ENCODE measurements around the gene GNA15.

Gene GNA15

DNA sequence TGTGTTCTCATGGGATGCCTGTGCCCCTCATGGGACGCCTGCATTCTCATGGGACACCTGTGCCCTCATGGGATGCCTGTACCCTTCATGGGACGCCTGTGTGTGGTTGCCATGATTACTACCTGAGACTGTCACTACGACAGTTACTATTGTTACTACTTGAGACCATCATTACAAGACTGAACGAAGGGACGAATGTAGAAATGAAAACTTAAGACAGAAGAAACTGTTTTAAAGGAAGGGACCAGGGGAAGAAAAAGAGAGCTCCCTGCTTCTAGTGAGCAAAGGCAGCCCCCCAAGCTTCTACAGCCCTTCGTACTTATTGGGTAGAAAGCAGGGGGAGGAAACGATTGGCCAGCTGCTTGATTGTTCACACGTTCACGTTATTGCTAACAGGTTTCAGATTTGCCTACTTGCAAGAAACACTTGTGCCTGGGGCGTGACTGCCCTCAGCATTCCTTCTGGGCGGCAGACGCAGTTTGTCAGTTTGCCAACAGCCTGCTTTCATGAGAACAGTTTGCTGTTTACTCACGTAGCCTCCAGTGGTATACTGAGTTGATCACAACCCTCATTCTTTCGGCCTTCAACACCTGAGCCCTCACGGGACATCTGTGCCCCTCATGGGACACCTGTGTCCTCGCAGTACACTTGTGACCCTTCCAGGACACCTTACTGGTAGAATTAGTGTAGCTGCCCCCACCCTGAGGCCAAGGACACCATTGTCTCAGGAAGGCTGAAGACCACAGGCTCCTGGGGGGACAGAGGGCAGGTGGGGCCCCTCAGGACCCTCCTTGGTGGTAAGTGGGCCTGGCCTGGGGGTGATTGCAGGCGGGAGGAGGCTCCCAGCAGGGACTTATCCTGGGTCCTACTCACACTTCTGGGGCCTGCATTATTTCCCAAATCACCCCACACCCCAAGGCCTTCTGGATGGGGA is 40.2 kb downstream of the GNA15 start:
- peak; percentile 78 for DNase-seq (ENCODE audit: low read depth)

DNA sequence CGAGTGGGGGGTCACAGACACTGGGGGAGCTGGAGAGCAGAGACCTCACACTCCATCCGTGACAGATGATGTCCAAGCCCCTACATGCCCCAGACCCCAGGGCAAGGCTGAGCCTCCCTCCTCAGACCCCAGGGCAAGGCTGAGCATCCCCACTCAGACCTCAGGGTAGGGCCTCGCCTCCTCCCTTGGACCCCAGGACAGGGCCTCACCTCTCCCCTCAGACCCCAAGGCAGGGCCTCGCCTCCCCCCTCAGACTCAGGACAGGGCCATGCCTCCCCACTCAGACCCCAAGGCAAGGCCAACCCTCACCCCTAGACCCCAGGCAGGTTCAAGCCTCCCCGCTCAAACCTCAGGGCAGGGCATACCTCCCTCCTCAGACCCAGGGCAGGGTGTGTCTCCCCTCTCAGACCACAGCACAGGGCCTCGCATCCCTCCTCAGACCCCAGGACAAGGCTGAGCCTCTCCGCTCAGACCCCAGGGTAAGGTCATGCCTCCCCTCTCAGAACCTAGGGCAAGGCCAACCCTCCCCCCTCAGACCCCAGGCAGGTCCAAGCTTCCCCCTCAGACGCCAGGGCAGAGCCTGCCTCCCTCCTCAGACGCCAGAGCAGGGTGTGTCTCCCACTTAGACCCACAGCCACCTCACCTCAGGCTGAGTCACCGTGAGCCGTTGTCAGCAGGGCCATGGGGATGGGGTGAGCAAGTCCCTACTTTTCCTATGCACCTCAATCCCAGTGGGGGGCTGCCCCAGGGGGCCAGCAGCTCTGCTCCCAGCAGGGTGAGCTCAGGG is 41.1 kb downstream of the GNA15 start:
- DNase-seq (ENCODE audit: low read depth), result no peak

DNA sequence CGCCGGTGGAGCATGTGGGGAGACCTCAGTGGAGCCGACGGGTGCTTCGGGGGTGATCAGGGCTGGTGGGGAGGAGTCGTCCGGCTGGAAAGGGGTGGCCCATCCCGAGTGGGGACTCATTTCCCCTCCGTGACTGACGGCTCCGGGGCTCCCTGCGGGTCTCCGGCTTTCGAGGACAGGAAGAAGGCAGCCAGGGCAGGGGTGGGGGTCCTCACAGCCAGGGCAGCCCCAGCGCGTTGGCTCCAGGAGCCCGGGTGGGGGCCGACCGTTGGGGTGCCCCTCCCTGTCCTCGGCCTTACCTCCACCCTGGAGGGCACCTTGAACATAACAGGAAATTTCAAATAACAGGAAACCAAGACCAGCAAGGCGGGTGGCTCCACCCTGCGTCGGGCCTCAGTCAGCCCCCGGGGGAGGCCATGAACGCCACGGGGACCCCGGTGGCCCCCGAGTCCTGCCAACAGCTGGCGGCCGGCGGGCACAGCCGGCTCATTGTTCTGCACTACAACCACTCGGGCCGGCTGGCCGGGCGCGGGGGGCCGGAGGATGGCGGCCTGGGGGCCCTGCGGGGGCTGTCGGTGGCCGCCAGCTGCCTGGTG is 42.6 kb downstream of the GNA15 start, which contains the start of gene S1PR4:
Gene S1PR4 (plus strand): TSS at position 393 of the 596 bp plus-strand sequence. CDS start 24 bp downstream, at position 417.
- DNase-seq (ENCODE audit: low read depth), result no peak

DNA sequence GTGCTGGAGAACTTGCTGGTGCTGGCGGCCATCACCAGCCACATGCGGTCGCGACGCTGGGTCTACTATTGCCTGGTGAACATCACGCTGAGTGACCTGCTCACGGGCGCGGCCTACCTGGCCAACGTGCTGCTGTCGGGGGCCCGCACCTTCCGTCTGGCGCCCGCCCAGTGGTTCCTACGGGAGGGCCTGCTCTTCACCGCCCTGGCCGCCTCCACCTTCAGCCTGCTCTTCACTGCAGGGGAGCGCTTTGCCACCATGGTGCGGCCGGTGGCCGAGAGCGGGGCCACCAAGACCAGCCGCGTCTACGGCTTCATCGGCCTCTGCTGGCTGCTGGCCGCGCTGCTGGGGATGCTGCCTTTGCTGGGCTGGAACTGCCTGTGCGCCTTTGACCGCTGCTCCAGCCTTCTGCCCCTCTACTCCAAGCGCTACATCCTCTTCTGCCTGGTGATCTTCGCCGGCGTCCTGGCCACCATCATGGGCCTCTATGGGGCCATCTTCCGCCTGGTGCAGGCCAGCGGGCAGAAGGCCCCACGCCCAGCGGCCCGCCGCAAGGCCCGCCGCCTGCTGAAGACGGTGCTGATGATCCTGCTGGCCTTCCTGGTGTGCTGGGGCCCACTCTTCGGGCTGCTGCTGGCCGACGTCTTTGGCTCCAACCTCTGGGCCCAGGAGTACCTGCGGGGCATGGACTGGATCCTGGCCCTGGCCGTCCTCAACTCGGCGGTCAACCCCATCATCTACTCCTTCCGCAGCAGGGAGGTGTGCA is 43.3 kb downstream of the GNA15 start:
- DNase-seq (ENCODE audit: low read depth), result no peak

DNA sequence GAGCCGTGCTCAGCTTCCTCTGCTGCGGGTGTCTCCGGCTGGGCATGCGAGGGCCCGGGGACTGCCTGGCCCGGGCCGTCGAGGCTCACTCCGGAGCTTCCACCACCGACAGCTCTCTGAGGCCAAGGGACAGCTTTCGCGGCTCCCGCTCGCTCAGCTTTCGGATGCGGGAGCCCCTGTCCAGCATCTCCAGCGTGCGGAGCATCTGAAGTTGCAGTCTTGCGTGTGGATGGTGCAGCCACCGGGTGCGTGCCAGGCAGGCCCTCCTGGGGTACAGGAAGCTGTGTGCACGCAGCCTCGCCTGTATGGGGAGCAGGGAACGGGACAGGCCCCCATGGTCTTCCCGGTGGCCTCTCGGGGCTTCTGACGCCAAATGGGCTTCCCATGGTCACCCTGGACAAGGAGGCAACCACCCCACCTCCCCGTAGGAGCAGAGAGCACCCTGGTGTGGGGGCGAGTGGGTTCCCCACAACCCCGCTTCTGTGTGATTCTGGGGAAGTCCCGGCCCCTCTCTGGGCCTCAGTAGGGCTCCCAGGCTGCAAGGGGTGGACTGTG is 44.0 kb downstream of the GNA15 start:
- no peak for DNase-seq (ENCODE audit: low read depth)

DNA sequence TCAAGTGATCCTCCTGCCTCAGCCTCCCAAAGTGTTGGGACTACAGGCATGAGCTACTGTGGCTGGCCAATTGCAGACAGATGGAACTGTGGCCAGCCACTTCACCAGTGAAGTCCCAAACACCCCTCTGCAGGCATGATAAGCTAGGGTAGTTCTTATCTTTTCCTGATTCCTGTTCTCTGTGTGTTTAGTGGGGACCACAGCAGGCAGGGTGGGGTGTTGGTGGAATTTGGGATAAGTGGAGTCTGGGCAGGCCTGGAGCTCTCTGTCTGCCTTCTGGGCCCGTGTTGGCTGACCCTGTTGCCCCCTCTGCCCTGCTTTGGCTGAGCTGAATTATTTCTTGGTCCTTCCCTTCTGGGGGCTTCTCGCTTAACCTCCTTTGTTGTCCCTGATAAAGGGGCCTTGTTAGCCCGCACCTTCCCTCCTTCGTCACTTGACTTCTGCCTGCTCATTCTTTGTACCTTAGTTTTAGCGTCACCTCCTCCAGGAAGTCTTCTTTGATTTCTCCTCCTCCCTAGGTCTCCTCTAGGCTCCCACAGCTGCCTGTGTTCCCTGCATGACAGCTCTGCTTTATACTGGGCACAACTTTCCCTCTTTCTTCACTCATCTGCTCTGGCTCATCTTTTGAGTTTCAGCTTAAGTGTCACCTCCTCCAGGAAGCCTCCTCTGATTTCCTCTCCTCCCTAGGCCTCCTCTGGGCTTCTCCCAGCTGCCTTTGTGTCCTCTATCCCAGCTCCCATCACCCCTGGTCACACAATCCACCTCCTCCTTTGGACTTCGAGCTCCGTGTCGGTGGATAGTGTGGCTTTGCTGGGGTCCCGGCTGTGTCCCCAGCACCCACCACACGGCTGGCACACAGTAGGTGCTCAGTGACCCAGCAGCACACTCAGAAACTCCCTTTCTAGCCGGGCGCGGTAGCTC is 48.1 kb downstream of the GNA15 start:
- no peak for DNase-seq (ENCODE audit: low read depth)

DNA sequence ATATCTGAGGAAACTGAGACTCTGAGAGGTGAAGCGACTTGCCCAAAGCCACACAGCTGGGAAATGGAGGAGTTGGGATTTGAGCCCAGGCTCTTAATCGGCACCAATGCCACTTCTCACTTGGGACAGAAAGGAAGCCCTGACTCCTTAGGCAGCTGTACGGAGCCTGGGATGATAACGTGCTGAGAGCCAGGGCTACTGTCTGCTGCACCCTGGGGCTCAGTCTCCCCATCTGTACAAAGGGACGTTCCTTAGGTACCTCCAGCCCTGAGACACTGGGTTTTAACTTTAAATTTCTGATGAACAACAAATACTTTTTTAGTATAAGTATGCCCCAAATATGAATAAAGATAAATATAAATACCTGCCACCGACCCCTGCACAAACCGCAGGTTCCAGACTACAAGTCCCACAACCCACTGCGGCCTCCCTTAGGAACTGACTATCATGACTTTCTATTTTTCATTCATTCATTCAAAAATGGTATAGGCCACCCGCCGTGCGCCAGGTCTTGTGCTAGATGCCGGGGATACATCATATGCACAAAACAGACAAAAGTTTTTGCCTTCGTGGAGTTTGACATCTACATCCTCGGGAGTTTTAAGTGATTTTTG is 49.1 kb downstream of the GNA15 start:
- DNase-seq (ENCODE audit: low read depth), result no peak

DNA sequence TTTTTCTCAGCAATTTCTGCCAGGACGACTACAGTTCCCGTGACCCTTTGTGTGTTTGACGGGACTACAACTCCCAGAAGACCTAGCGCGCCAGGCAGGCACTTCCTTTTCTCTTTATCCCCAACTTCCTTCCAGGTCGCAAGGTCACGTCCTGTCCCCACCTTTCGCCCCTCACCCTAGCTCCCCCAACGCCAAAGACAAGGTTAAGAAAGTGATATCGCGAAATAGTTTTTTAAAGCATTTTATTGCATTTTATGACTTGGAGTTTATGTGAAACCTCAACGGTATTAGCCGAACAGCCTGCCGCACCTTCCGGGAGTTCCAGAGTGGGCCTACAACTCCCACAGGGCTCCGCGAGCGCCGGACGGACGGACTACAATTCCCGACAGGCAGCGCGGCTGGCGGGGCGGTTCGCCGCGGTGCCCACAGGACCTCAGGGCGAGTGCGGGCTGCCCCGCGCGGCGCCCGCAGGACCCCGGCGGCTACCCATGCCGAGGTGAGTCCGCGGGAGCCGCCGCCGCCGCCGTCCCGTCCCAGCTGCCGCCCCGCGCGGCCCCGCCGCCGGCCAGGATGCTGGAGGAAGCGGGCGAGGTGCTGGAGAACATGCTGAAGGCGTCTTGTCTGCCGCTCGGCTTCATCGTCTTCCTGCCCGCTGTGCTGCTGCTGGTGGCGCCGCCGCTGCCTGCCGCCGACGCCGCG is 49.8 kb downstream of the GNA15 start, which contains the start of gene NCLN:
Gene NCLN (plus strand): TSS at position 470 of the 699 bp plus-strand sequence. CDS start 101 bp downstream, at position 571.
- peak; percentile 92 for DNase-seq (ENCODE audit: low read depth)

DNA sequence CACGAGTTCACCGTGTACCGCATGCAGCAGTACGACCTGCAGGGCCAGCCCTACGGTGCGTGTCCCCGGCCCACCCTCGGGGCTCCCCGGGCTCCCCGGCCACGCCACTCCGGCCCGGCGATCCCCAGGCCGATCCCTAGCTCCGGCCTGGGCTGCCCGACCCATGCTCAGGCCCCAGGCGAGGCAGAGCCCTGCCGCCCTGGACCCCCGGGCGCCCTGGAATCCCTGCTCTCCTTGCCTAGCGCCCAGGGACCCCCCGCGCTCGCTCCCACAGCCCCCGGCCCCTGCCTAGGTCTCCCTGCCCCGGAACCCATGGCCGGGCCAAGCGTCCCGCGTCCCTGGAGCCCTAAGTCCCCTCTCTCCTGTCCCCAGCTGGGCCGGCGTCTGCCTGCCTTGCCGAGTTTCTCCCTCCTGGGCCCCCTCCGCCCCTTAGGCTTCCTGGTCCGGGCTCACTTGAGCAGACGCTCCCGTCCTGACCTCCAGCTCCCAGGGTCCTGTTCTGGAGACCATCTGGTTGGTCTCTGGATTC is 50.4 kb downstream of the GNA15 start:
- no peak for DNase-seq (ENCODE audit: low read depth)

DNA sequence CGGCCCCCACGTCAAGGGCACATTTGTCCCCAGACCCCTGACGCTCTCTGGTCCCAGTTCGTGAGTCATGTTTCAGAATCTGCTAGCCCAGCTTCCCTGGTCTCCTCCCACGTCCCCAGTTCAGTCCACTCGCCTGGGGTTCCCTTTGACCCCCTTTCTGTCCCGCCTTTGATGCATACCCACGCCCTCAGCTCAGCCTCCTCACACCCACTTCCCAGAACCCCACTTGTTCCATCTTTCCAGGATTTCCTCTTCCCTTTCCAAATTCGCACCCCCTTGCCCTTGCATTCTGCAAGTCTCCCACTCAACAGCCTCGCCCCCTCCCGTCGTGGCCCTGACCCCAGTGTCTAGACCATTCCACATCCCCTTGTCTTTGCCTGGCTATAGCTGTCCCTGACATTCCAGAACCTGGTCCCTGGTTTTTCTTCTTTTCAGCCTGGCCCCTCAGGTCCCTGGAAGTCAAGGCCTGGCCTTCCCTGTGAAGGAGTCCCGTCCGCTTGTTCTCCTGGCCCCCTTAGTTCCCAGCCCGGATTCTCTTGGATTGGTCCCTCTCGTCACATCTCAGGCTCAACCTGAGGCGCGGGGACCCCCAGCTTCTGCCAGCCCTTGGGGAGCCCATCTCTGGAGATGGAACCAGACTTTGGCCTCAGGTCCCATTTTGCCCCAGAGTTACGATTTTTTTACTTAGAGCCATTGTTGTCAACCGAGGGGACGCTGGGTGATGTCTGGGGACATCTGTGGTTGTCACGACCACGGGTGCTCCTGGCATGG is 51.2 kb downstream of the GNA15 start:
- no peak for DNase-seq (ENCODE audit: low read depth)

DNA sequence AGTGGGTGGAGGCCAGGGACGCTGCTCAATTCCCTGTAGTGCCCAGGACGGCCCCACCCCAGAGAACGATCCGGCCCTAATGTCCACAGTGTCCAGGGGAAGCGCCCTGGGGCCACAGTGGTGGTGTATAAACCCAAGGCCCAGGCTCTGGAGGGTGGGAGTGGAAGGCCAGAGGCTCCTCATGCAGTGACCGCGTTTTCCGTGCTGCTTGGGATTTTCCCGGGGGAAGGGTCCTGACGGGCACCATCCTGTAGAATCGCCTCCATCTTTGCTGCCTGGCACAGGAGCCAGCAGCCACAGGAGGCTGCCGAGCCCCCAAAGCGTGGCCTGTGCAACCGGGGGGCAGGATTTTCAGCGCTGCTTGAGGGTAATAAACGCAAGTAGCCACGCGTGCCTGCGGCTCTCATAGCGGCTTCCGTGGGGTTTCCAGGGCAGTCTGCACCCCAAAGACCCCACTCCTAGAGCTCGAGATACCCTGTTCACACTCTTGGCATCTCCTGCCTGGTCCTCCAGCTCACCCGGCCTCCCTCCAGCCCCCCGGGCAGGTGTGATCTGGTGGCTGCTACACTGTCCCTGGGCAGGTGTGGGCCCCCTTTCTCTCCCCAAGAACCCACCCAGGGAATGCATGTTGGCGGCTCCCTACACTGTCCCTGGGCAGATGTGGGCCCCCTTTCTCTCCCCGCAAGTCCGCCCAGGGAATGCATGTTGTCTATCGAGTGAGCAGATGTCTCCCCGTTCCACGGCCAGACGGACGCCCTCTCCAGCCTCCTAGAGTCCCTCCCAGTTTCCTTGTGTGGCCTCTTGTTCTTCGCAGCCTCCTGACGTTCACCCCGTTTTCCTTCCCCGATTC is 52.1 kb downstream of the GNA15 start:
- no peak for DNase-seq (ENCODE audit: low read depth)

DNA sequence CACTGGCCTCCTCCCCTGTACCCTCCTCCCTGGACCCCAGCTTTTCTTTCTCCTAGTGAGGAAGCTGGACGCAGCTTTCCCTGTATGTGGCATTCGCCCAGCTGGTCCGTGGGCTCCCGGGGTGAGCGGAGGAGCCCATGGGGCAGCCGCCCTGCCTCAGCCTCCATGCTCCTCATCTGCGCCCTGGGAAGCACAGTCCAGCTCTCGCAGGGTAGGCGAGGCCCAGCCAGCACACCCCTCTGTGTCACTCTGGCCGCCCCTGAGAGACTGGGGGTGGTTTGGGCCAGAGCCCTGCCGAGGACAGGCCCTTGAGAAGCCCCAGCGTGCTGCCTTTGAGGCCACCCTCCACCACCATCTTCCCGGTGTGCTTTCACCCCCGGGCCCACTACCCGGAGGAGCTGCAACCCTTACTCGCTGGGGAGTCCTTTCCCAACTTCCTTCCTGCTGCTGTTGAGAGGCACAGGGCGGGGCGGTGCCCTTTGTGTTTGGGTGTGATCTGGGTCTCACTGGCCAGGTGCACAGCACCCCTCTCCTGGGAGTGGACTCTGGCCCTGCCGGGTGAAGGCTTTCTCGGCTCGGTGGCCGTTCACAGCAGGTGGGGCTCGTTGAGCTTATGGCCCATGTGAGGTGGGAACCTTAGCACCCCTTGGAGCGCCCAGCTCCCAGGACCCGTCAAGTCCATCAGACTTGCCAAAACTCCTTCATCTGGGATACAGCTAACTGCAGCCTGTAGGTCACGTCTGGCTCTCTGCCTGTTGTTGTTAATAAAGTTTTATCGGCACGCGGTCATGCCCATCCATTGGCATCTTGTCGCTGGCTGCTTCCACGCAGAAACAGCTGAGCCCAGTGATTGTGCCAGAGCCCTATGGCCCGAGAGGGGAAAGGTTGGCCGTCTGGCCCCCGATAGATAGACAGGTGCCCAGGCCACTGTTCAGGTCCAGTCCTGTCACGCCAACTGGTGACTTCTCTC is 53.1 kb downstream of the GNA15 start:
- DNase-seq (ENCODE audit: low read depth), result no peak

DNA sequence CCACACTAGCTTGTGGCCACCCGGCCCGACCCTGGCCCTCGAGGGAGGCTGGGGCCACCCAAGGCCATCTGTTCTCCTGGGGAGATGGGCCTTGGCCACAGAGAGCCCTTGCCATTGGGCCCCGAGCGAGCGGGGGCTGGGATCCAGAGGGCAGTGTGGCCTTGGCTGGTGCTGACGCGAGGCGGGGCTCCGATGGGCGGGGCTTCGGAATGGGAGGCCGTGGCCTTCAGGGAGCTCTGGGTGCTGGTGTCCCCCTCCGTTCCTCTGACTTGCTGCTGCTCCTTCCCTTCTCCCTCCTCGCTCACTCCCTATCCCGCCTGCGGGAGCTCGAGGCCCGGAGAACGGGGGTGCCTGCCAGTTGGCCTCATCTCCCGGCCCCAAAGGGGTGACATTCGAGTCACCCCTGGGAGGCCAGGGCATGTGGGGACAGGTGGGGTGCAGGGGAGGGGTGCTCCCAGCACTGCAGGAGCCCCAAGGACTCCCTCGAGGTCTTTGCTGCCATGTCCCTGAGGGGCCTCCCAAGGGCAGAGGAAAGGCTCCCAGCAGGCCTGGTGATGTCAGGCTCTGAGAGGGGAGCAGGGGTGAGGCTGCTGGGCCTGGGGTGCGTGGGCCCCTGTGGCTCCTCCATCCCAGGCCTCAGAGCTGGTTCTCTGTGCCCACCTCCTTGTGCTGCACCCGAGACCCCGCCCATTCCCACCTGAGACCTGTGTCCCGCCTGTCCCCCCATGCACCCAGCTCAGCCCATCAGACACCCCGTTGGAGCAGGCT is 54.1 kb downstream of the GNA15 start:
- DNase-seq (ENCODE audit: low read depth), result no peak

DNA sequence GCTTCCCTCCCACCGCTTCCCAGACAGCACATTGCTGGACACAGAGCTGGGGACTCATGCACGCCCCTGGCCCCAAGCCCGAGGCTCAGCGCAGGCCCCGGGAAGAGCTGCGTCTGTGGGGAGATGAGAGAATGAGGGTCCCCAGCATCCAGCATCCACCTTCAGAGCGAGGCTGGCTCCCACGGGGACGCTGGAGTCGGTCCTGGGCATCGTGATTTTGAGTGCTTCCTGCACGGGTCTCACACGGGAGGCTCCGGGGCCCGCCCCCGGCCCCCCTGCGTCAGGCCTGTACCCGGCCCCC is 54.6 kb downstream of the GNA15 start:
- DNase-seq (ENCODE audit: low read depth), result no peak
